AG08395 (cell line): ENCODE data around the gene SP8.
A peak's percentile ranks its signal among the peaks of the same experiment; 100 is the strongest.
"Not testable (repeated sequence)": the region's sequence is repeated elsewhere in the genome, so short reads cannot be mapped to it uniquely, and the experiment has no call there.

ENCODE experiments used
- DNase-seq: peaks from one replicate; pipeline ENCODE4 v3.0.0; 2012; ENCODE audit warnings: mixed read lengths, low spot score

Gene SP8

GRCh38 chr7:20786779-20787659 lies at the start of gene SP8:
SP8 (minus strand) TSS chr7:20786886; CDS start chr7:20786798, 88 bp downstream.
- no peak for DNase-seq

GRCh38 chr7:20836424-20836823 lies 49.7 kb upstream of the SP8 start:
- DNase-seq, result not testable (repeated sequence)

- DNase-seq, result no peak
These were observed 48.5 kb upstream of the SP8 start for GRCh38 chr7:20835111-20835750.

- DNase-seq, result no peak
These were observed 48.0 kb upstream of the SP8 start for GRCh38 chr7:20834656-20835055.

- no peak for DNase-seq
These were observed 45.3 kb upstream of the SP8 start for GRCh38 chr7:20831956-20832355.

- no peak for DNase-seq
These were observed 44.8 kb upstream of the SP8 start for GRCh38 chr7:20831451-20831850.

- DNase-seq, result no peak
These were observed 42.3 kb upstream of the SP8 start for GRCh38 chr7:20828947-20829346.

- DNase-seq, result no peak
These were observed 40.5 kb upstream of the SP8 start for GRCh38 chr7:20827172-20827571.

GRCh38 chr7:20826243-20826642 lies 39.6 kb upstream of the SP8 start:
- no peak for DNase-seq

- DNase-seq, result no peak
These were observed 38.9 kb upstream of the SP8 start for GRCh38 chr7:20825555-20825954.

- DNase-seq, result not testable (repeated sequence)
These were observed 34.7 kb upstream of the SP8 start for GRCh38 chr7:20821390-20821789.

- no peak for DNase-seq
These were observed 29.8 kb upstream of the SP8 start for GRCh38 chr7:20816372-20816959.

GRCh38 chr7:20804345-20804744 lies 17.7 kb upstream of the SP8 start:
- DNase-seq, result no peak

- no peak for DNase-seq
These were observed 13.1 kb upstream of the SP8 start for GRCh38 chr7:20799566-20800366.

- no peak for DNase-seq
These were observed 12.0 kb upstream of the SP8 start for GRCh38 chr7:20798694-20799121.

- peak; percentile 67 for DNase-seq
These were observed 11.5 kb upstream of the SP8 start for GRCh38 chr7:20798081-20798693.

GRCh38 chr7:20797462-20798080 lies 10.9 kb upstream of the SP8 start:
- no peak for DNase-seq

- DNase-seq, result no peak
These were observed 10.4 kb upstream of the SP8 start for GRCh38 chr7:20797042-20797461.

- no peak for DNase-seq
These were observed 9.8 kb upstream of the SP8 start for GRCh38 chr7:20796500-20796899.

GRCh38 chr7:20795881-20796280 lies 9.2 kb upstream of the SP8 start:
- no peak for DNase-seq

- DNase-seq, result no peak
These were observed 8.7 kb upstream of the SP8 start for GRCh38 chr7:20795361-20795760.
